GM18873 (cell line): ENCODE results near the gene IKZF5.

Experiments used
- ATAC-seq: cut with Tn5 transposase; IDR thresholded peaks from one replicate; pipeline ENCODE4 v1.9.1; 2021; ENCODE audit warnings: mild to moderate bottlenecking, moderate library complexity, moderate number of reproducible peaks; ENCODE audit not compliant: unreplicated experiment, low FRiP score

The IKZF5 gene, protein sequence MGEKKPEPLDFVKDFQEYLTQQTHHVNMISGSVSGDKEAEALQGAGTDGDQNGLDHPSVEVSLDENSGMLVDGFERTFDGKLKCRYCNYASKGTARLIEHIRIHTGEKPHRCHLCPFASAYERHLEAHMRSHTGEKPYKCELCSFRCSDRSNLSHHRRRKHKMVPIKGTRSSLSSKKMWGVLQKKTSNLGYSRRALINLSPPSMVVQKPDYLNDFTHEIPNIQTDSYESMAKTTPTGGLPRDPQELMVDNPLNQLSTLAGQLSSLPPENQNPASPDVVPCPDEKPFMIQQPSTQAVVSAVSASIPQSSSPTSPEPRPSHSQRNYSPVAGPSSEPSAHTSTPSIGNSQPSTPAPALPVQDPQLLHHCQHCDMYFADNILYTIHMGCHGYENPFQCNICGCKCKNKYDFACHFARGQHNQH

GRCh38 chr10:123008355-123009104, at the start of gene IKZF5, which contains the start of gene ACADSB:
TSS of gene IKZF5 (minus strand) at chr10:123008795. CDS start at chr10:122998625, 10,170 bp downstream.
TSS of gene ACADSB (plus strand) at chr10:123009006. CDS start at chr10:123009030, 24 bp downstream.
- peak; percentile 69 for ATAC-seq

GRCh38 chr10:123057968-123058367, 49.4 kb upstream of the IKZF5 start:
- ATAC-seq, result no peak

- no peak for ATAC-seq
Measured at GRCh38 chr10:123045961-123046731, 37.6 kb upstream of the IKZF5 start.

- no peak for ATAC-seq
Measured at GRCh38 chr10:123044391-123044790, 35.8 kb upstream of the IKZF5 start.

GRCh38 chr10:123043409-123043925, 34.9 kb upstream of the IKZF5 start:
- ATAC-seq, result peak; percentile 51

- ATAC-seq, result no peak
Measured at GRCh38 chr10:123042708-123043408, 34.3 kb upstream of the IKZF5 start.

DNA sequence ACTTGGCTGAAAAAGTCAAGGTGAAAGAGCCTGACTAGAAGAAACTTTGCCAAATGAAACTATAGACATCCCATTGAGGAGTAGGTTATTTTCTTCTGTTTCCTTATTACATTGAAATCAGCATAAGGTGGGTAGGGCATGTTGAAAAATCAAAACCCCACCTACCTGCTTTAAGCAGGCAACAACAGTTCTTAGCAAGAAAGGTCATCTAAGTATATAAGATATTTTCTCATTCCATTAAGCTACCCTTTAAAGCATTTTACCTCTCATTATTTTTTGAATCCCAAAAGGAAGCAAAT, 31.0 kb upstream of the IKZF5 start:
- no peak for ATAC-seq

GRCh38 chr10:123038782-123039631, 30.4 kb upstream of the IKZF5 start:
- no peak for ATAC-seq

GRCh38 chr10:123035467-123036086, 27.0 kb upstream of the IKZF5 start:
- ATAC-seq, result no peak

- ATAC-seq, result no peak
Measured at GRCh38 chr10:123034332-123034731, 25.7 kb upstream of the IKZF5 start.

DNA sequence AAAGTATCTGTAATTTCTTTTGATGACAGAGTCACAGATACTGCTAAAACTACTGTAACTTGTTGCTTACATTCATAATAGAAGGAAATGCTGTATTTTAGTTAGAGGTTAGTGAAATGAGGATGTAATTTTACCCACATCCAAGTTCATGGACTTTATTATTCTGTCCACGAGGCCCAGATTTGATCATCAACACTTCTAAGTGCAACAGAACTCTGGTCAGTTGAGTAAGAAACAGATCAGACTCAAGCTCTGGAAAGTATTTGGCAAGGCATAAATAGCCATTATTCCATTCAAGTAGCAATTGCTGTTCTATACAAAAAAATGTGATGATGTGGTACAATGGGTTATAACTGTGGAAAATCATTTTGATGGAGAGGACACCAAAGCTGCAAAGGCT, 22.5 kb upstream of the IKZF5 start:
- ATAC-seq, result no peak

- ATAC-seq, result no peak
Measured at GRCh38 chr10:123027861-123028260, 19.3 kb upstream of the IKZF5 start.

GRCh38 chr10:123026302-123026701, 17.7 kb upstream of the IKZF5 start:
- ATAC-seq, result no peak

- ATAC-seq, result no peak
Measured at GRCh38 chr10:123024540-123024939, 15.9 kb upstream of the IKZF5 start.

DNA sequence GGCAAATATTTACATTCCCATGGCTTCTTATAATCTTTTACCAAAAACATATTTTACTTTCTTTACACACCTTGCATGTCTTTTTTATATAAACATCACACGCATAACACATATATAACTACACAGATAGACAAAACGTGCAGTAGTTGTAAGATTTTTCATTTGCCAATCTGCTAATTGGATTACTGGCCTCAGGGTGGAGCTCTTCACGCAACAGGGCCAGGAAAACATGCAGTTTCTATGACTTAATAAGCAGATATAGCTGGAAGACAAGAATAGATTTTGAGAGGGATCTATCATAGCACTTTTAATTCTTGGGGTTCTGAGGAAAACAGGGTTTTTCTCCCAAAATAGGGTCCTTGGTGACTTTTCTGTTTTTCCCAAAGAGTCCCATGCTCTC, 12.9 kb upstream of the IKZF5 start:
- ATAC-seq, result no peak

- no peak for ATAC-seq
Measured at GRCh38 chr10:123019941-123020703, 11.5 kb upstream of the IKZF5 start.

DNA sequence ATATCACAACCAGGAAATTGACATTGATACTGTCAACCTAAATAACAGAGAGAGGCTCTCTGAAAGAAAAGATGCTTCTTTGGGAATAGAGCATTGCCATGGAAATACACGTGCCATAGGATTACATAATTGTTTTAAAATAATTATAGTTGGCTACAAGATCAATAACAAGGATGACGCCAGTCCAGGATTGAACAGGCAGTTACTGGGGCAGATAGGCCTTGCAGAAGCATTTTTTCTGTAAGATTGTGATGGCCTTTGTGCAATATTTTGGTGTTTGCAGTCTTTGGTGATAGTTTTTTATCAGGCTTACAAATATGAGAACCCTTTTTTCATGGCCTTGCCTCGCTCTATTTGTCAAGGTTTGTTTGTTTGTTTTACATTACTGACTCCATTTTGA, 10.7 kb upstream of the IKZF5 start:
- ATAC-seq, result no peak

DNA sequence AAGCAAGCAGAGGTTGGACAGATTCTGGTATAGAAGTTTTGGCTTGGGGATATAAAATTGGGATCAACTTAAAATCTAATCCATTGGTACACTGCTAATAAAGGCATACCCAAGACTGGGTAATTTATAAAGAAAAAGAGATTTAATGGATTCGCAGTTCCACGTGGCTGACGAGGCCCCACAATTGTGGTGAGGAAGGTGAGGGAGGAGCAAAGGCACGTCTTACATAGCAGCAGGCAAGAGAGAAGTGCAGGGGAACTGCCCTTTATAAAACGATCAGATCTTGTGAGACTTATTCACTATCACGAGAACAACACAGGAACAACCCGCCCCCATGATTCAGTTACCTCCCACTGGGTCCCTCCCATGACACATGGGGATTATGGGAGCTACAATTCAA, 9.9 kb upstream of the IKZF5 start:
- ATAC-seq, result no peak
